ENCODE data around the gene KIF17. TPM values are rescaled to one million over a fixed set of nuclear protein-coding genes. Genes with fewer than 3 reads are reported as not detected.

Gene KIF17
- total RNA-seq, 2 donors from 2014 or later = 0.31 to 1.6 TPM

DNA sequence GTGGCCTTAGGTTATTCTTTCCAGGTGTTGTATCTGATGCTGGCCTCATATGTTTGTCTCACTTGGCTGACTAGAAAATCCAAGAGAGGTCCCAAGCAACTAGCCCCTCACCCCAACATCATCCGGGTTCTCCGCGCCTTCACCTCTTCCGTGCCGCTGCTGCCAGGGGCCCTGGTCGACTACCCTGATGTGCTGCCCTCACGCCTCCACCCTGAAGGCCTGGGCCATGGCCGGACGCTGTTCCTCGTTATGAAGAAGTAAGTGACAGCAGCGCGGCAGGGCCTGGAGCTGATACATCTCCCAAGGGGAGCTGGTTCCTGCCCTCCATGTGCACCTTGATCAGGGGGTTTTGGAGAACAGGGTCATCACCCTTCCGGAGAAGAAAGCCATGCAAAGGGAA is 73.4 kb downstream of the KIF17 start:
- DNase-seq = no peak
- intact Hi-C loops (cut with DNase I, micrococcal nuclease) = loop anchor here in 1 of 2 donors (5.0 kb wide), 1 partner anchor 122 kb away; no protein-coding TSS in a partner anchor
- no peak for ATAC-seq

DNA sequence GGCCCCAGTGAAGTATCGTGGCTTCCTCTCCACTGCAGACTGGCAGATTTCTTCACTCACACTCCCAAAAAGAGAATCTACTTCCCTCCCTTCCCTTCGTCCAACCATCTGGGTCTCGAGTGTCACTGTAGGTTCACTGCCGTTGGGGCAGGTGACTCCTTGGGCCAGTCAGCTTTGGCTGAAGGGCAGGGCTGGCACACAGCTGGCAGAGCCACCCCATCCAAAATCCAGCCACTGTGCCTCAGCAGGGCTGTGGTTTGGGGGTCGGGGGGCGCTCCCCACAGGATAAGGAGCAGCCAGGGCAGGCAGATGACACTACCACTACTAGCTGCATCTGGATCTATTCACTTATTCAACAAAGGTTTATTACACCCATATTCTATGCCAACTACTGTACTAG is 74.7 kb downstream of the KIF17 start:
- DNase-seq (no peak), ATAC-seq (no peak)
- intact Hi-C loops (cut with DNase I, micrococcal nuclease) = loop anchor here in 1 of 2 donors (5.0 kb wide), 1 partner anchor 121 kb away; no protein-coding TSS in a partner anchor

DNA sequence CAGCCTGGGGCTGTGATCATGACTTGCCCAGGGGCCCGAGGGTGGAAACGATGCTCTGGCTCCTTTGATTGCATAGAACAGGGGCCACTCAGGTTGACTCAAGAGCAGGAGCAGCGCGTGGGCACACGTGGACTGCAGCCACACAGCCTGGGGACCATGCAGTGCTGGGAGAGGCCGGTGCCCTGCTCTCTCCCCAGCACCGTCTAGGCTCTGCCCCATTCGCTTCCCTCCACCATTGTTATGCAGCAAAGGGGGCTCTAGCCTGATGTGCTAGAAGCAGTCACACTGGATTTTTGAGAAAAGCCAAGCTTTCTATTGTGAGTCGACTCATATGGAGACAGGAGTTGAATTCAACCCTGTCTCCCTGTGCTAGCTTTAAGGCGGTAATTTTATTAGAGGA is 75.8 kb downstream of the KIF17 start:
- intact Hi-C loops (cut with DNase I, micrococcal nuclease) = loop anchor here in 1 of 2 donors (5.0 kb wide), 1 partner anchor 120 kb away; no protein-coding TSS in a partner anchor
- ATAC-seq = no peak
- DNase-seq = no peak

DNA sequence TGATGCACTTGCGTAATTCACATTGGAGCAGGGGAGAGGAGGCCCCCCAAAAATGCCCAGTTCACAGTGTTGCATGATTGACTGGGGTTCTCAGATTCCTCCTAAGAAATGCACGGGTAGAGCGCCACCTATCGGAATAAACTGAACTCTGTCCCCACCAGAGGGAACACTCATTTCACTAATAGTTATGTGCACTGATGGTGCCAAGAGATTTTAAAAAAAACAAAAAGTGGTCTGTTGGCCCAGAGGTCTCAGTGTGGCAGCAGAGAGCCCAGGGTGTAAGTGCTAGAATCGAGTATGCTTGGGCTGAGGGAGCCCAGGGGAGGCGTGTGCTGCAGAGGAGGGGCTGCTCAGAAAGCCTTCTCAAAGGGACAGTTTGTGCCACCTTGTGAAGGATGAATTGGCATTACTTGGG is 77.6 kb downstream of the KIF17 start:
- DNase-seq (peak in 1 of 2 donors; percentile 55), ATAC-seq (peak; percentile 79)
- intact Hi-C loops (cut with DNase I, micrococcal nuclease) = loop anchor here in 1 of 2 donors (5.0 kb wide), 1 partner anchor 118 kb away; no protein-coding TSS in a partner anchor

DNA sequence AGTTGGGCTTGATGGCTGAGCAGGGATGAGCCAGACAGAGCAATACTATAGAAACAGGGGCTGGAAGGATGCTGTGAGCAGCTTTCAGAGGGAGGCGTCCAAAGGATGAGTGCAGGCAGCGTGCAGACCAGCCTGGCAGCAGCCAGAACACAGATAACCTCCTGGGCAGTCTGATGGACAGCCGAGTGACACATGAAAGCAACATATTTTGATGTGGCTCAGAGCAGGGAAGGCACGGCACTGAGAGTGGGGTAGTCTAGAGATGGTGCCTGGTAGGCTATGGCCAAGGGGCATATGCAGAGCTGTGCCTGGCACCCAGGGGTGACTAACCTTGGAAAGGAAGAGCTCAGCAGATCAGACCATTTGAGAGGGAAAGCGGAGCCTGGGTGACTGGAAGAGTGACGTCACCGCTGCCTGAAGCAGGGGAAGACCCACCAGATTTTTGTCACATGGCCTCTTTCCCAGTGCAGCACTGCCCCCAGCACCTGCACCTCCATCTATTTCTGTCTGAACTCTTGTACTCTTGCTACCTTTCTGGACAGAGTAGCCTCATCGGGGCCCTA is 80.9 kb downstream of the KIF17 start:
- DNase-seq = no peak
- ATAC-seq = no peak
- intact Hi-C loops (cut with DNase I, micrococcal nuclease) = loop anchor here in 1 of 2 donors (5.0 kb wide), 1 partner anchor 115 kb away; no protein-coding TSS in a partner anchor

DNA sequence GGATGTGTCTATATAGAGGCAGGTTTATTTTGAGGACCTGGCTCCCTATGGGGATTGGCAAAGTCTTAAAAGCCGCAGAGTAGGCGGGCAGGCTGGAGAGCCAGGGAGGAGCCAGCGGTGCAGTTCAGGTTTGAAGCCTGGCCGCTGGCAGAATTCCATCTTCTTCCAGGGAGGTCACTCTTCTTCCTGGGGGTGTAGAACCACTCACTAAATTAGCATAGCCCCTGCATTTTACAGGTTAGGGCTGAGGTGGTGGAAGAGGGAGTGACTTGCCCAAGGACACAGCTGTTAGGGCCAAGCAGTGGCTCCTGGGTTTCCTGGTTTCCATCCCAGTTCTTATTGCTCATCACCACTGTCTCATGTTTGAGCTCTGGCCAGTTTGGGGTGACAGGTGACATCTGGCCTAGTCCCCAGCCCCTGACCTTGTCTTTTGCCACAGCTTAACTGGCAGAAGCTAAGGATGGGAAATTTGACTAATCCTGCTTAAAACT is 83.2 kb downstream of the KIF17 start:
- ATAC-seq (peak; percentile 61), DNase-seq (peak; percentile 56 to 60)
- intact Hi-C loops (cut with DNase I, micrococcal nuclease) = loop anchor here in 1 of 2 donors (5.0 kb wide), 1 partner anchor 112 kb away; no protein-coding TSS in a partner anchor

DNA sequence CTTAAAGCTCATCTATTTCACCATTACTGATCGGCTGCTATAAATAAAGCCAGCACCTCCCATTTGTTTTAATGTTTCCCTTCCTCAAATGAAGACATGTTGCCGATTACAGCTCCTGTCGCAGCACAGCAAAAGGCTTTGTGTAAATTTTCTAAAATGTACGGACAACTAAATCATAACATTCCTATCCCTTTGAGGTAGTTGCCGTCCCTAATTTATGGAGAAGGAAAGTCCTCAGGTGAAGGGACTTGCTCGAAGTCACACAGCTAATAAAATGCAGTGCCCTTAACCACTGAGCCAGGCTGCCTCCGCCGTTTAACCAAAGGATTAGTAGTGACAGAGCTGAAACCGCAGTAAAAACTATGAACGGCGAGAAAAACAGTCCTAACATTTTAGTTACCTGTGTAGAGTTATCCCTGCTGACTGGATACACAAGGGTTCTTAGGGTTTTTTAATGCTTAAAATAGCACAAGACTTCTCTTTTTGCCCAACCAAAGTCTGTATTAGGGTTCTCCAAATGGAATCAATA is 83.7 kb downstream of the KIF17 start:
- peak; percentile 9 for ATAC-seq
- DNase-seq = no peak
- intact Hi-C loops (cut with DNase I, micrococcal nuclease) = no loop called here

DNA sequence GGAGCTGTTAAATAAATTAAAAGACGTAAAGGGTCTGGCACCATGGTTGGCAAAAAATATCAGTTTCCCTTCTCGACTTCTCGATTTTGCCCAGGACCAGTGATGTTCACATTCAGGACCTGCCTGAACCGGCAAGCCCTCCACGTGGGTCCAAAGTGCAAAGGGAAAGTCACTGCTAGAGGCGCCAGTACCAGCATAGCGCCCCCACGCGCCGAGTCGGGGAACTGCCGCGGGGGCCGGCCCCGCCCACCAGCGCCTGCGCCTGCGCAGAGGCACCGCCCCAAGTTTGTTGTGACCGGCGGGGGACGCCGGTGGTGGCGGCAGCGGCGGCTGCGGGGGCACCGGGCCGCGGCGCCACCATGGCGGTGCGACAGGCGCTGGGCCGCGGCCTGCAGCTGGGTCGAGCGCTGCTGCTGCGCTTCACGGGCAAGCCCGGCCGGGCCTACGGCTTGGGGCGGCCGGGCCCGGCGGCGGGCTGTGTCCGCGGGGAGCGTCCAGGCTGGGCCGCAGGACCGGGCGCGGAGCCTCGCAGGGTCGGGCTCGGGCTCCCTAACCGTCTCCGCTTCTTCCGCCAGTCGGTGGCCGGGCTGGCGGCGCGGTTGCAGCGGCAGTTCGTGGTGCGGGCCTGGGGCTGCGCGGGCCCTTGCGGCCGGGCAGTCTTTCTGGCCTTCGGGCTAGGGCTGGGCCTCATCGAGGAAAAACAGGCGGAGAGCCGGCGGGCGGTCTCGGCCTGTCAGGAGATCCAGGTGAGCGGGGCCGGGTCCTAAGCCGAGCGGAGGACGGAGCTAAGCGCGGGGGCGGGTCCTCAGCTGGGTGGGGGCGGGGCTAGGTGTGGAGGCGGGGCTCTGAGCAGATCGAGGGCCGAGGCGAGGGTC is 84.4 kb downstream of the KIF17 start, which contains the start of gene PINK1:
PINK1 (plus strand) TSS at position 269 of the 875 bp plus-strand sequence; CDS start at position 360, 91 bp downstream.
- ATAC-seq = peak; percentile 92
- intact Hi-C loops (cut with DNase I, micrococcal nuclease) = no loop called here

DNA sequence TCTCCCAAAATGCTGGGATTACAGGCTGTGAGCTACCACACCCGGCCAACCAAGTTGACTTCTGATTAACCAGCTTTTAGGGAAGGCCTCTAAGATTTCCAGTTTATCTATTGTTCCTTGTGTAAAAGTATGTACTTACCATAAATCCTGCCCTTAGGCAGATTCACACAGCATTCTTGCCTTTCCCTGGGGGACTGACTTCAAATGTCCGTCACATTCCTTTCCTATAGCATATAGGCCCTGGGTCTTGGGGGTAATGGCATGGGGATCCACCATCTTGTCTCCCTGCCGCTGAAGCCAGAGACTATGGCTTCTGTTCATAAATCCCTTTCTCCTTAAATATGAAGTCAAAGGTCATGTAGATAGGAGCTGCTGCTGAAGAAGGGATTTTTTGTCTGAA is 85.4 kb downstream of the KIF17 start:
- ATAC-seq = no peak
- intact Hi-C loops (cut with DNase I, micrococcal nuclease) = no loop called here

More for the DNA sequence above, 84.4 kb downstream of the KIF17 start, which contains the start of gene PINK1:
- peak; percentile 81 to 85 for DNase-seq

DNA sequence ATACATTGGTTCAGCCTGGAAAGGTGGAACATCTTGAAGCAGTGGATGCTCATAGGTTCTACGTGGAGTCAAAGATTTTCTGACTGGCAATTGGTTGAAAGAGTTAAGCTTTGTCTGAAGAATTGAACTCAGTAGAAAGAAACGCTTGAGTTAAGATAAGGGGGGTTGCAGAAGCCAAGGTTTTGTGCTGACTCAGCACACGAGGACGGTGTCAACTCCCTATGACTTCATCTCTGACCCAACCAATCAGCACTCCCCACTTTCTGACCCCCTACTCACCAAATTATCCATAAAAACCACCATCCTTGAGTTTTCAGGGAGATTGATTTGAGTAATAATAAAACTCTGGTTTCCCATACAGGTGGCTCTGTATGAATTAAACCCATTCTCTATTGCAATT is 87.1 kb downstream of the KIF17 start:
- ATAC-seq (no peak), DNase-seq (no peak)
- intact Hi-C loops (cut with DNase I, micrococcal nuclease) = no loop called here

More for the DNA sequence above, 85.4 kb downstream of the KIF17 start:
- no peak for DNase-seq

DNA sequence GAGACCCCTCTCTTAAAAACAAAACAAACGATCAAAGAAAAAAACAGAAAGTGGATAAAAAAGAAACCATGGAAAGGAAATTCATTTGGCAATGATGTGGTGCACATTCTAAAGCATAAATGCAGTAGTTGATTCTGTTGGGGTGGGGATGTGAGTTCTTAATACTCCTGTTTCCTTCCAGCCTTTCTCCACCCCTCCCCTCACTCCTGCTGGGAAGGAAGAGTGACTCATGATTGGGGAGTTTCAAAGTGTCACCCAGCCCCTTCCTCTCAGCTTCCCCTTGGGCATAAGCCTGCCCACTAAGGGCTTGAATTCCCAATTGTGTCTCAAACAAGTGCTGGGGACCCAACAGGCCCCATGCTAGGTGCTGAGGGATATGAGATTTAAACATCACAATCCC is 91.3 kb downstream of the KIF17 start:
- intact Hi-C loops (cut with DNase I, micrococcal nuclease) = no loop called here
- no peak for ATAC-seq

DNA sequence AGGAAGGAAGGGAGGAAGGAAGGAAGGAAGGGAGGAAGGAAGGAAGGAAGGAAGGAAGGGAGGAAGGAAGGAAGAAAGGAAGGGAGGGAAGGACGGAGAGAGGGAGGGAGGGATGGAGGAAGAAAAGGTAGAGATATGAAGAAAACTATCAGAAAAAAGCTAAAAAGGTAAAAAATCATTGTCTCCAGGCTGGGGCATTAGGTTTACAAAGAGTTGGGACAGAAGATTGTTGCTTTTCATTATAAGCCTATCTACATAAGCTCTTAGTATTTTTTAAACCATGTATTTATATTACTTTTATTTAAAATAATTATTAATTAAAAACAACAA is 91.7 kb downstream of the KIF17 start:
- ATAC-seq = no peak
- intact Hi-C loops (cut with DNase I, micrococcal nuclease) = no loop called here
- DNase-seq = no peak

More for the DNA sequence above, 91.3 kb downstream of the KIF17 start:
- DNase-seq = no peak

DNA sequence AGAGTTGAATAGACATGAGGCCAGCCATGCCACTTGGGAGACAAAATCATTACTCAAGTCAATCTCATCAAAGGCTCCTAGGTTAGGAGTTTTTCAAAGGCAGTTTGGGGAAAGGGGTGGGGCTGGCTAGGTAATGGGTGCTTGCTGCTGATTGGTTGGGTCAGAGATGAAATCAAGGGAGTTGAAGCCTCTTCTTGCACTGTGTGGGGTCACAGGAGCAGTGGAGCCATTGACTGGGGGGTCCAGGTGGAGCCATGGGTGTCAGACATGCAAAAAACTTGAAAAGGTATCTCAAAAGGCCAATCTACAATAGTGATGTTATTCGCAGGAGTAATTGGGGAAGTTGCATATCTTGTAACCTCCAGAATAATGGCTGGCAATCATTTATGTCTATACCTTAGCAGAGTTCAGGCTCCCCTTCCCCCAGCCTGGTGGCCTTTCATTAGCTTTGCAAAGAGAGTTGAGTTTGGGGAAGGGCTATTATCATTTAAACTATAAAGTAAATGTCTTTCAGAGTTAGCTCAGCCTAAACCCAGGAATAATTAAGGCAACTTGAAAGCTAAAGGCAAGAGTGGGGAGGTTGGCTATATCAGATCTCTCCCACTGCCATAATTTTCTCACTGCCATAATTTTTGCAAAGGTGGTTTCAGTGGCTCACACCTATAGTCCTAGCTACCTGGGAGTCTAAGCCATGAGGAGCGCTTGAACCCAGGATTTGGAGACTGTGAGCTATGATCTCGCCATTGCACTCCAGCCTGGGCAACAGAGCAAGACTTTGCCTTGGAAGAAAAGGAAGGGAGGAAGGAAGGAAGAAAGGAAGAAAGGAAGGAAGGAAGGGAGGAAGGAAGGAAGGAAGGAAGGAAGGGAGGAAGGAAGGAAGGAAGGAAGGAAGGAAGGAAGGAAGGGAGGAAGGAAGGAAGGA is 92.4 kb downstream of the KIF17 start:
- no peak for ATAC-seq

DNA sequence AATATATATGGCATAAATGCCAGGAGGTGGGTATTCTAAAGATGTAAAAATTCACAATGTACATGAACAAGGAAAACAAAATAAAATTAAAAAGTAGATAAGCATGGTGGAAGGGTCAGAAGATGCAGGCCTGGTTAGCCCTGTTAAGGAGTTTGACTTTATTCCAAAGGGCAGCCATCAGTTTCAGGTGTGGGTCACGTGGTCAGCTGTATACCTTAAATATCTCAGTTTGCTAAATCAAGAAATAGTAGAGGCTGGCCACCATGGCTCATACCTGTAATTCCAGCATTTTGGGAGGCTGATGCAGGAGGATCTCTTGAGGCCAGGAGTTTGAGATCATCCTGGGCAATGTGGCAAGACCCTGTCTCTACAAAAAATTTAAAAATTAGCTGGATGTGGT is 93.1 kb downstream of the KIF17 start:
- intact Hi-C loops (cut with DNase I, micrococcal nuclease) = no loop called here
- DNase-seq (no peak), ATAC-seq (no peak)

More for the DNA sequence above, 92.4 kb downstream of the KIF17 start:
- intact Hi-C loops (cut with DNase I, micrococcal nuclease) = no loop called here
- no peak for DNase-seq

DNA sequence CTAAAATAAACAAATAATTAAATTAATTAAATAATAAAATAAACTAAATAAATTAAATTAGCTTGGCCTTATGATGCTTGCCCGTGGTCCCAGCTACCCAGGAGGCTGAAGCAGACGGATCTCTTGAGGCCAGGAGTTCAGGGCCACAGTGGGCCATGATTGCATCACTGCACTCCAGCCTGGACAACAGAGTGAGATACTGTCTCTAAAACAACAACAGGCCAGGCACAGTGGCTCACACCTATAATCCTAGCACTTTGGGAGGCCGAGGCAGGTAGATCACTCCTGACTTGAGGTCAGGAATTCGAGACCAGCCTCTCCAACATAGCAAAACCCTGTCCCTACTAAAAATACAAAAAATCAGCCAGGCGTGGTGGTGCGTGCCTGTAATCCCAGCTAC is 96.8 kb downstream of the KIF17 start:
- DNase-seq (no peak), ATAC-seq (no peak)
- intact Hi-C loops (cut with DNase I, micrococcal nuclease) = no loop called here

DNA sequence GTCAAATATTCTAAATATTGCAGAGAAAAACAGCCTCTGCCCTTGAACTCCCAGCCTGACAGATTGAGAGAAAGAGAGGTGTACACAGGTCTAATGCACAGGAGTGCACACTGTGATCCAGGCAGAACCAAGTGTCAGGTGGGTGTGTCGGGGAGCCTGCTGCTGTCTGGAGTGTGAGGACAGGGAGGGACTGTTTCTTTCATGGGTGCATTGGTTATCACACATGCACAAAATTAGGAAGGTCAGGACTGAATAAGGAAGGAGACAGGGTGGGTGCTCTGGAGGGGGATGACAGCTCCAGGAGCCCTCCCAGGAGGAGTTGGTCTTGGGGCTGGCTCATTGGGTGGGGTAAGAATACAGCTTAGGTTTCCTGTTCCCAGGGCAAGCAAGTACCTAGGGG is 97.8 kb downstream of the KIF17 start:
- DNase-seq = no peak
- no peak for ATAC-seq
- intact Hi-C loops (cut with DNase I, micrococcal nuclease) = no loop called here

DNA sequence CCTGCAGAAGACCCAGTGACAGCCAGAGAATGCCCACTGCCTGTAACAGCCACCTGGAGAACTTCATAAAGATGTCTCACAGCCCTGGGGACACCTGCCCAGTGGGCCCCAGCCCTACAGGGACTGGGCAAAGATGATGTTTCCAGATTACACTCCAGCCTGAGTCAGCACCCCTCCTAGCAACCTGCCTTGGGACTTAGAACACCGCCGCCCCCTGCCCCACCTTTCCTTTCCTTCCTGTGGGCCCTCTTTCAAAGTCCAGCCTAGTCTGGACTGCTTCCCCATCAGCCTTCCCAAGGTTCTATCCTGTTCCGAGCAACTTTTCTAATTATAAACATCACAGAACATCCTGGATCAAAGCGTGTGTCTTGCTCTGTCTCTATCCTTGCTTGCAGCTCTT is 99.3 kb downstream of the KIF17 start:
- ATAC-seq = no peak

DNA sequence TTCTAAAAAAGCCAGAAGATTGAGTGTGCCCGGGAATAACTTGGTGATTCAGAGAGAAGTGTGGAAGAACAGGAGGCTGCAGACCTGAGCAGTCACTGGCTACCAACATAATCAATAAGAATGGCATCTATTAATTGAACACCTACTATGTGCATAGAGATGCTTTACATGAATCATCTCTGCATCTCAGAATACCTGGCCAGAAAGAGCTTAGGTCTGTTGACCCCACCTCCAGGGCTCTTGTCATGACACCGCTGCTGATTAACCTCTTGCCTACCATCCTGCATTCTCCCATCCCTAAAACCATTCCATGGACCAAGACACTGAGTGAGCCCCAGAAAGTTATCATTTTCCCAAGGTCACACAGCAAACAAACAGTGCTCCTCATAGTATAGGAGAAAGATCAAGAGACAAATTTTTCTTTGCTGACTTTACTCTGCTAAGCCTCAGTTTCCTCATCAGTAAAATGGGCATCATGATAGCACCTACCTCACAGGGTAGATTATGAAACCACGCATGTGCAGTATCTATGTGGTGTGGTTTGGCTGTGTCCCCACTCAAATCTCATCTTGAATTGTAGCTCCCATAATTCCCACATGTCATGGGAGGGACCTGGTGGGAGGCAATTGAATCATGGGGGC is 100.8 kb downstream of the KIF17 start:
- ATAC-seq = no peak
- intact Hi-C loops (cut with DNase I, micrococcal nuclease) = no loop called here
- no peak for DNase-seq

More for the DNA sequence above, 99.3 kb downstream of the KIF17 start:
- no peak for DNase-seq
- intact Hi-C loops (cut with DNase I, micrococcal nuclease) = no loop called here

All from left colon (tissue), 2 donors.